Dermis microvascular lymphatic vessel endothelial cell (primary cell): ENCODE data around the gene PIGT. TPM values are rescaled to one million over a fixed set of nuclear protein-coding genes. Genes with fewer than 3 reads are reported as not detected.
"Not testable (repeated sequence)": the region's sequence is repeated elsewhere in the genome, so short reads cannot be mapped to it uniquely, and the experiment has no call there.

Source experiments
- DNase-seq, 2 donors: peaks; one replicate each; pipeline versions ENCODE4 v3.0.0 to v3.0.0-alpha.2; 2010; ENCODE audit warnings: low read depth in 2 of 2
- total RNA-seq: library from RNA; depleted of rRNA; stranded (reverse); fragments of >200 nt; gene quantifications from 2 replicates; pipeline ENCODE4 v1.2.1, GENCODE V29; 2014

PIGT gene
- total RNA-seq, 1 donor from 2014 or later = 16.4 TPM

- no peak for DNase-seq
These were observed 47.0 kb downstream of the PIGT start for GRCh38 chr20:45462711-45463509.

GRCh38 chr20:45463709-45464108, 47.8 kb downstream of the PIGT start:
- DNase-seq = no peak

DNA sequence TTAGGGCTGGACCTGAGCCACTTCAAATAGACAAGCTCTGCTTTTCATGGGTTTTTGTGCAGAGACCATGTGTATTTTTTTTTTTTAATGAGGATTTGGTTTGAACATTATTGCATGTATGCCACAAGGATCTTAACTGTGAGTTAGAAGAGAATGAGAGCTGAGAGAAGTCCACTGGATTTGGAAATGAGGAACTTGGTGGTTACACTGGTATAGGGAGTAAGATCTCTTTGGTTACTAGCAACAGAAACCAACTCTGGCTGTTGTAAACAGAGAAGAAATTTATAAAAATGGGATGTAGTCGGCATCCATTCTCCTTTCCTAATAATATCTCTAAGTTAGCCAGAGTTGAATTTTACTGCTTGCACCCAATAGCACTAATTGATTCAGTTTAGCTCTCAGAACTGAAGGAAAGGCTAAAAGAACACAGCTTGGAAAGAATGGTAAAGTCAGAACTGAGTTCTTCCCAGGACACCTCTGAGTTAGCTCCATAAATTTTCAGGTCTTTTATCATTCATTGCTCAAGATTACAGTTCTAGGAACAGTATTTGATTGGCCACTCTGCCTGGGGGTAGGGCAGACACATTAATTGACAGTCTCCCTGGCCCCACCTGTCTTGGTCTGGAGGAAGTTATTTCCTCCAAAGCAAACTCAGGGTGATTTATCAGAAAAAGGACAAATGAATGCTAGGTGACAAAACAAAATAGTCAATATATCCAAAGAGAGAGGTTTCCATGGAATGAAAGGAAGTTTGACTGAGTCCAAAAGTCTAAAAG, 49.7 kb downstream of the PIGT start:
- no peak for DNase-seq

DNA sequence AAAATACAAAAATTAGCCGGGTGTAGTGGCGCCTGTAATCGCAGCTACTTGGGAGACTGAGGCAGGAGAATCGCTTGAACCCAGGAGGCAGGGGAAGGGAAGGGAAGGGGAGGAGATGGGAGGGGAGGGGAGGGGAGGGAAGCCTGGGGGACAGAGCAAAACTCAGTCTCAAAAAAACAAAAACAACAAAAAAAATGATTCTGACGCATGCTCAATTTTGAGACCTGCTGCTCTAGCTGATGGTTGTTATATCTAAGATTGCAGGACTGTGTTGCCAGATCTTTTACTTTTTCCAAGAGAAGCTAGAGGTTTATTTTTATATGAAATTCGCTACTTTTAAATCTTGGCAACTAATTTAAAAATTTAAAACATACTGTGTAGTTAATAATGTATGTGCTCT, 51.2 kb downstream of the PIGT start:
- DNase-seq = no peak

DNA sequence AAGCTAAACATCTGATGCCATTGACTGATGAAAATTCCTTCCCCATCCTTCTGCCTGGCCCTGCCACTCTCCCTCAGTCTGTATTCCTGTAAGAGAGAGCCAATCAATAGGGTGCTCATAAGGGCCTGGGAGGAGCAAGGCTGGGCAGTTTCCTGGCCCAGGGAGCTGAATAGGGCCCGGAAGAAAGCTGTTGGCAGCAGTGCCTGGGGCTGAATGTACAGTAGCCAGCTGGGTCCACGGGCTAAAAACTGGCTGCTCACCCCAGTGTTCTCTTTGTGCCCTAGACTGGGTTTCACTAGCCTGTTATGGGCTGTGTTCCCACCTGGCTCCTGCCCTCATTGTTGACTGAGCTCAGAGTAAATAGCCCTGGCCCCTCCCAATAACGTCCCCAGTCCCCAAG, 51.9 kb downstream of the PIGT start:
- no peak for DNase-seq

GRCh38 chr20:45469336-45470261, 53.7 kb downstream of the PIGT start, which contains the start of gene WFDC2:
TSS of gene WFDC2 (plus strand) at chr20:45469753. CDS start at chr20:45469782, 29 bp downstream.
- DNase-seq = no peak

- no peak for DNase-seq
These were observed 54.5 kb downstream of the PIGT start for GRCh38 chr20:45470262-45470931.

DNA sequence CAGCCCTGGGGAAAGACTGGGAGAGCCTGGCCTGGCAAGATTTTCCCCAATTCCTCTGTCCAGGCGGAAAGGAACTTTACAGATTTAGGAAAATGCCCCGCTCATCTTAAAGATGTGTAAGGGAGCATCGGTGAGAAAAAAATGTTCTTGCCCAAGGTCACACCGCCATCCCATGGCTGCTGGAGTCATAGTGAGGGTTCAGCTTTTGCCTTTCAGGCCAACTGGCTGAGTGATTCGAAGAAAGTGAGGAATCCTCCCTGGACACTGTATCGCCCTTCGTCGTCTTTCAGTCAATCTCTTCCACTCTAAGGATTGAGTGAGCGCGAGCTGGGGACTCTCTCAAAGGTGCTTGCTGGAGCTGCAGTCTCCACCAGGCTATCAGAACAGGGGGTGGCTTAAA, 55.0 kb downstream of the PIGT start:
- no peak for DNase-seq

GRCh38 chr20:45472286-45472685, 56.3 kb downstream of the PIGT start:
- not testable (repeated sequence) for DNase-seq

Other genes with a start within 250 kb of the PIGT start
- gene PI3, start 241.2 kb upstream of the PIGT start, total RNA-seq = not detected in 2 replicates
- gene SEMG1, start 209.1 kb upstream of the PIGT start, total RNA-seq = not detected in 2 replicates
- not detected in 2 replicates for gene SEMG2, start 194.8 kb upstream of the PIGT start, total RNA-seq
- 0.39 and 1.4 TPM in 2 replicates for gene SLPI, start 161.6 kb upstream of the PIGT start, total RNA-seq
- gene RBPJL, start 109.3 kb upstream of the PIGT start, total RNA-seq = not detected in 2 replicates
- gene MATN4, start 107.8 kb upstream of the PIGT start, total RNA-seq = under 0.01 TPM in 2 replicates
- gene SDC4, start 67.7 kb upstream of the PIGT start, total RNA-seq = 37.7 and 55.6 TPM in 2 replicates
- 16.6 and 24.0 TPM in 2 replicates for gene SYS1, start 53.0 kb upstream of the PIGT start, total RNA-seq
- not detected in 2 replicates for gene TP53TG5, start 37.8 kb upstream of the PIGT start, total RNA-seq
- 6.4 and 9.4 TPM in 2 replicates for gene DBNDD2, start 7.9 kb upstream of the PIGT start, total RNA-seq
- not detected in 2 replicates for gene WFDC2, start 53.6 kb downstream of the PIGT start, total RNA-seq
- not detected in 2 replicates for gene SPINT3, start 99.5 kb downstream of the PIGT start, total RNA-seq
- gene WFDC6, start 123.3 kb downstream of the PIGT start, total RNA-seq = not detected in 2 replicates
- gene EPPIN, start 131.3 kb downstream of the PIGT start, total RNA-seq = not detected in 2 replicates
- gene WFDC8, start 163.1 kb downstream of the PIGT start, total RNA-seq = not detected in 2 replicates
- gene WFDC10A, start 213.6 kb downstream of the PIGT start, total RNA-seq = not detected in 2 replicates
- gene WFDC9, start 215.1 kb downstream of the PIGT start, total RNA-seq = not detected in 2 replicates